Frontal cortex (tissue), 4 donors: ENCODE data around the gene PHYHIPL. TPM values are rescaled to one million over a fixed set of nuclear protein-coding genes. Genes with fewer than 3 reads are reported as not detected.
A peak's percentile ranks its signal among the peaks of the same experiment; 100 is the strongest.

Experiments
- DNase-seq, 2 donors: peaks; one replicate each; pipeline ENCODE4 v3.0.0; 2012; ENCODE audit warnings: low spot score in 2 of 2
- FAIRE-seq: peaks from 2 replicates; lab custom pipeline; 2012; peaks lifted over from hg19 to GRCh38; lab: Jason Lieb, UNC
- total RNA-seq: library from RNA; depleted of rRNA; stranded (reverse); fragments of >200 nt; gene quantifications from one replicate; pipeline ENCODE4 v1.2.3, GENCODE V29; 2014
- donor health status: control.
- donor health status: control.
- donor health status: control.

The PHYHIPL gene
- total RNA-seq, 1 donor from 2014 or later, result 17.1 TPM

- DNase-seq, result no peak
- no peak for FAIRE-seq
Observed at GRCh38 chr10:59285073-59285472, 108.6 kb downstream of the PHYHIPL start.

GRCh38 chr10:59285848-59286247 lies 109.4 kb downstream of the PHYHIPL start:
- no peak for DNase-seq
- peak; percentile 33 for FAIRE-seq

GRCh38 chr10:59287587-59288255 lies 111.3 kb downstream of the PHYHIPL start:
- peak; percentile 58 for FAIRE-seq
- peak in 1 of 2 donors; percentile 12 for DNase-seq

- DNase-seq (no peak), FAIRE-seq (no peak)
Observed at GRCh38 chr10:59289853-59290252, 113.4 kb downstream of the PHYHIPL start.

- no peak for FAIRE-seq
- DNase-seq, result no peak
Observed at GRCh38 chr10:59290448-59290847, 114.0 kb downstream of the PHYHIPL start.

Other genes with a start within 250 kb of the PHYHIPL start
- gene FAM13C, start 185.9 kb downstream of the PHYHIPL start, total RNA-seq, result 20.8 TPM